Subcutaneous adipose tissue (tissue), 4 donors: ENCODE measurements around the gene IL3. TPM values are rescaled to one million over a fixed set of nuclear protein-coding genes. Genes with fewer than 3 reads are reported as not detected.

Source experiments
- total RNA-seq, 4 donors: library from RNA; depleted of rRNA; stranded (reverse); fragments of >200 nt; gene quantifications; one replicate each; pipeline ENCODE4 v1.1.0, GENCODE V29; 2016
- TF ChIP-seq, protein P1 (sequence below): fragments of 450-650 bp; IDR thresholded peaks from one replicate; pipeline ENCODE4 v1.5.1; 2016; ENCODE audit warnings: low read depth, mild to moderate bottlenecking, control low read depth, antibody characterized with exemption, moderate library complexity

IL3 gene
- total RNA-seq, 4 donors from 2014 or later: not detected

DNA sequence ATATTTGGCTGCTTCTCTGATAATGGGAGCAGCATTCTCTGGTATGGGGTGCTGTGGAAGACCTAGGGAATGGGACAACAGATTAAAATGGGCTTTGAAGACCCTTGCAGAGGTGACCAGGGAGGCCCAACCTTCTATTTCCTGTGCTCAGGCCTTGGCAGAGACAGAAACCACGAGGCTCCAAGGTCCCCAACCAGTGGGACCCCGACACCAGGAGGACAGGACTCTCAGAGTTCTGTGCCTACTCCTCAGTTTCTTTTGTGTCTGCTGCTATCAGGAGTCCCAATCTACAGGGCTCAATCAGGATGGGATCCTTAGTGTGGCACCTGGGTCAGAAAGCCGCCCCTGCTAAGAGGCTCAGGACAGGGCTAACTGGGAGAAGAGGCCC lies 42.5 kb downstream of the IL3 start:
- TF ChIP-seq, protein P1, sequence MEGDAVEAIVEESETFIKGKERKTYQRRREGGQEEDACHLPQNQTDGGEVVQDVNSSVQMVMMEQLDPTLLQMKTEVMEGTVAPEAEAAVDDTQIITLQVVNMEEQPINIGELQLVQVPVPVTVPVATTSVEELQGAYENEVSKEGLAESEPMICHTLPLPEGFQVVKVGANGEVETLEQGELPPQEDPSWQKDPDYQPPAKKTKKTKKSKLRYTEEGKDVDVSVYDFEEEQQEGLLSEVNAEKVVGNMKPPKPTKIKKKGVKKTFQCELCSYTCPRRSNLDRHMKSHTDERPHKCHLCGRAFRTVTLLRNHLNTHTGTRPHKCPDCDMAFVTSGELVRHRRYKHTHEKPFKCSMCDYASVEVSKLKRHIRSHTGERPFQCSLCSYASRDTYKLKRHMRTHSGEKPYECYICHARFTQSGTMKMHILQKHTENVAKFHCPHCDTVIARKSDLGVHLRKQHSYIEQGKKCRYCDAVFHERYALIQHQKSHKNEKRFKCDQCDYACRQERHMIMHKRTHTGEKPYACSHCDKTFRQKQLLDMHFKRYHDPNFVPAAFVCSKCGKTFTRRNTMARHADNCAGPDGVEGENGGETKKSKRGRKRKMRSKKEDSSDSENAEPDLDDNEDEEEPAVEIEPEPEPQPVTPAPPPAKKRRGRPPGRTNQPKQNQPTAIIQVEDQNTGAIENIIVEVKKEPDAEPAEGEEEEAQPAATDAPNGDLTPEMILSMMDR: no peak

DNA sequence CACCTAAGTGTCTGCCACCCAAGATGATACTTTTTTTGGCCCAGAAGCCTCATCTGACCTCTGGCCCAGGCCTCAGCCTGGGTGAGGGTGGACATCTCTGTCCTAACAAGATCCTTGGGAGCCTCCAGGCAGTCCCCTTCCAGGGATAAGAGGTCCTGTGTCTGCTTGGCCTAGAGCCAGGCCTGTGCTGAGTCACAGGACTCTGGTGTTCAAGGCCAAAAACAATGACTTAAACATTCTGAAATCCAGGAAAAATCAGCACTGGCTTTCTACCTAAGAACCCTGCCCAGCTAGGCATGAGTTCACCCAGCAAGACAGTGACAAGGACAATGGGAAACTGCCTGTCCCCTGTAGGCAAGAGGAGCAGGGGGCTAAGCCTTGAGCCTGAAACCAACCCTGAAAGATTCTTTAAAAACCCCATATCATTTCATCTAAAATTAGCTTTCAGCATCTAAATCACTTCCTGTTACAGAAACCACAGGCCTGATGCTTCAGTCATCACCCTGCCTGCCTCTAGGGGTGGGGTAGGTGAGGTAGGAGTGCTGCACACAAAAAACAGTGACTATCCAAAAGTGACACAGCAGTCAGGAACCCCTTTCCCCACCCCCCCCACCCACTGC lies 43.0 kb downstream of the IL3 start:
- TF ChIP-seq, protein P1: no peak

DNA sequence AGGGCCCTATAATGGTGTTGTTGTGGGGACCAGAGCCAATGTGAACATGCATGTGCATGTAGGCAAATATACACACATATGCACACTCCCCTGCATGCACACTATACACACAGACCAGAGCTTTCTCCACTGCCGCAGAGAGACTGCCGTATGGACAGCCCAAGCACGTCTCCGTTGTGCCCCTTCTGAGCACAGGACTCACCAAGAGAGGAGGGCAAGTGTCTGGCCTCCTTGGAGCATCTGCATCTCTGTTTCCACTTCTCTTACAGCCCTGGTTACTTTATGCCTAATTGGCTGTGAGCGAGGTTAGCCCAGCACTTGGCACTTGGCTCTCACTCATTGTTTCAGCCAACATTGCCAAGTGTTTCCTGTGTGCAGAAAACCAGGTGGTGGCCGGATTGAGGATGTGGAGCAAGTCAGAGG lies 43.5 kb downstream of the IL3 start:
- TF ChIP-seq, protein P1: no peak

DNA sequence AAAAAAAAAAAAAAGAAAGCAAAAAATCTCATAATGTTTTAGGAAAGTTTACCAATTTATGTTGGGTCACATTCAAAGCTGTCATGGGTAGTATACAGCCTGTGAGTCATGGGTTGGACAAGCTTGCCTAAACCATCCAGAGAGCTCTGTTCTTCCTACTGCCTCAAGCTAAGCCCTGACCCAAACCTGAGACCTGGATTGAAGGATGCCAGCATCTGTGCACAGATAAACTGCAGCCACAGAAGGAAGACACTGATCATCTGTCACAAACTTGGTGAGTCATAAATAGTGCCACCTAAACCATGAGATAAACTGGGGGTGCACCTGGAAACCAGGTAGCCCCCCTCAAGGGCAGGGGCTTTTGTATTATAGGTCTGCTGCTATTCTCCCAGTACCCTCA lies 44.1 kb downstream of the IL3 start:
- TF ChIP-seq, protein P1: no peak

DNA sequence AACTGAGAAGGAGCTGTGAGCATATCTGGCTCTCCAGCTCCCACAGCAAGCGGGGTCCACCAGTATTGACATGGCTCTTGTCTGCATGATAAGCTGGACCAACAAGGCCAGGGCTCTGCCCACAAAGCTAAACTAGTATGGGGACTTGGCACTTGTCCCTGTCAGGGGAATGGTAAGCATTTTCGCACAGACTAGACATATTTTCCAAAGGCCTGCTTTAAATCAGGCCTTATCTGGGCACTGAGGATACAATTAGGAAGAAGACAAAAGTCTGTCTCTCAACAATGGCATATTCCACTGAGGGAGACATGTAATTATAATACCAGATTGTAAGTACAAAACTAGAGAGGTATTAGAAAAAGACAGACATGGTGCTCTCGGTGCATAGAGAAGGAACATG lies 45.2 kb downstream of the IL3 start:
- TF ChIP-seq, protein P1: no peak

DNA sequence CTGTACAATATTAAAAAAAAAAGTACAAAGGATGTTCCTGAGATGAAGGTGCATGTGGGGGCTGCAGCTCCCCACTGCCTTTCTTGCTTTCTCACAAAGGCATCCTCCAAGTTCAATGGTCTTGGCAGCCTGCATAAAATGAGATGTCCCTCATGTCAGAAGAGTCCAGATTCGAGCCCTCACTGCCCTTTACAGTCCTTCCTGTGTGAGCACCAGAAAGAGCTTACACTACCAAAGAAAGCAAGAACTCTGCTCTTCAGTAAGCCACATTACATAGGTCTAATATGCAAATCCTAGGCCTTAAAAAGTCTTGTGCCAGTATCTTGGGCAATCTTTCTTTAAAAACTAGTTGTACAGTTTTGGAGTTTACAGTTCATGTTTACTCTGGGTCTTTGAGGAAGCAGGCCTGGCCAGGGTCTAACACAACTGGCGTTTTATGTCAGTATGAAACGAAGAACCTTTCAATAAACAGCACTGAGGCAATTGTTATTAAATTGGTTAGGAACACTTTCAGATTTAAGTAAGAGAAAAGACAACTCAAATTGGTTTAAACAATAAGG lies 49.1 kb downstream of the IL3 start:
- TF ChIP-seq, protein P1: no peak

DNA sequence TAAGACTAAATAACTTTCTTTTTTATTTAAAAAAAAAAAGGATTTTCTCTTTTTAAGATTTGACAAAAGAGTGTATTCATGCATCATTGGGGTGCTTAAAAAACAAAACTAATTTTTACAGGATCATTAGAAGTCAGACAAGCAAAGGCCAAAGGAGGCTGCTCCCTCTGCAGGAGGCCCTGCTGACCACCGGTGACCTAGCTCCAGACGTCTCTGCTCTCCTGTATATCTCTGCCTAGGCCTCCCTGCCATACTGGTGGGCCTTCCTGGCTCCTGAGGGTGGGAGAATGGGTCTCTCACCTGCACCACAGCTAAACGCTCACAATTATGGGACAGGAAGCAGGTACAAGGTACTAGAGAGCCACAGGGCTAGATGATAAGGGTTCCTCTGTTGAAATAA lies 49.7 kb downstream of the IL3 start:
- TF ChIP-seq, protein P1: no peak
